Measurements from ENCODE around the gene MLNR. TPM values are rescaled to one million over a fixed set of nuclear protein-coding genes. Genes with fewer than 3 reads are reported as not detected.

MLNR gene
- total RNA-seq, 1 donor from 2014 or later = not detected

GRCh38 chr13:49219647-49220035, 497 bp upstream of the MLNR start:
- no peaks in the 10 kb centered on the region for H3K36me3 ChIP-seq
- H3K4me1 ChIP-seq = peaks cover 21% of the 10 kb centered on the region
- intact Hi-C loops (cut with micrococcal nuclease) = no loop called here
- H3K27ac ChIP-seq (replicated peaks) = no peak overlapping the region
- no peak for DNase-seq
- H3K27me3 ChIP-seq (ENCODE audit: low read depth) = peaks cover 72% of the 10 kb centered on the region
- H3K4me3 ChIP-seq = peak overlapping the region; percentile 66
- H3K9me3 ChIP-seq (replicated peaks) = no peaks in the 10 kb centered on the region
- TF ChIP-seq CTCF (IDR thresholded peaks at IDR 0.05; ENCODE audit: borderline replicate concordance) = no peak

GRCh38 chr13:49220856-49221589, 885 bp downstream of the MLNR start:
- intact Hi-C loops (cut with micrococcal nuclease) = no loop called here
- no peak for DNase-seq
- no peak for TF ChIP-seq CTCF (IDR thresholded peaks at IDR 0.05; ENCODE audit: borderline replicate concordance)
- Histone ChIP-seq H3K27ac (replicated peaks) (no peak overlapping the region), H3K4me3 (peak overlapping the region; percentile 66), H3K4me1 (peaks cover 29% of the 10 kb centered on the region), H3K27me3 (ENCODE audit: low read depth) (peaks cover 72% of the 10 kb centered on the region), H3K9me3 (replicated peaks) (no peaks in the 10 kb centered on the region), H3K36me3 (no peaks in the 10 kb centered on the region)

GRCh38 chr13:49221590-49221965, 1.4 kb downstream of the MLNR start:
- H3K4me3 ChIP-seq = peak overlapping the region; percentile 66
- no peak for TF ChIP-seq CTCF (IDR thresholded peaks at IDR 0.05; ENCODE audit: borderline replicate concordance)
- no peak for DNase-seq
- intact Hi-C loops (cut with micrococcal nuclease) = no loop called here
- no peaks in the 10 kb centered on the region for H3K36me3 ChIP-seq
- peaks cover 72% of the 10 kb centered on the region for H3K27me3 ChIP-seq (ENCODE audit: low read depth)
- H3K27ac ChIP-seq (replicated peaks) = no peak overlapping the region
- H3K4me1 ChIP-seq = peaks cover 29% of the 10 kb centered on the region
- no peaks in the 10 kb centered on the region for H3K9me3 ChIP-seq (replicated peaks)

GRCh38 chr13:49225223-49226042, 5.3 kb downstream of the MLNR start:
- Histone ChIP-seq H3K4me1 (peaks cover 18% of the 10 kb centered on the region), H3K27ac (replicated peaks) (no peak overlapping the region), H3K36me3 (no peaks in the 10 kb centered on the region), H3K9me3 (replicated peaks) (no peaks in the 10 kb centered on the region), H3K27me3 (ENCODE audit: low read depth) (peaks cover 41% of the 10 kb centered on the region), H3K4me3 (no peak overlapping the region)
- intact Hi-C loops (cut with micrococcal nuclease) = no loop called here
- TF ChIP-seq CTCF (IDR thresholded peaks at IDR 0.05; ENCODE audit: borderline replicate concordance) = no peak
- DNase-seq = no peak

GRCh38 chr13:49226613-49227012, 6.5 kb downstream of the MLNR start:
- Histone ChIP-seq H3K36me3 (no peaks in the 10 kb centered on the region), H3K27ac (replicated peaks) (no peak overlapping the region), H3K9me3 (replicated peaks) (no peaks in the 10 kb centered on the region), H3K27me3 (ENCODE audit: low read depth) (peaks cover 29% of the 10 kb centered on the region), H3K4me3 (no peak overlapping the region), H3K4me1 (peaks cover 8% of the 10 kb centered on the region)
- no peak for DNase-seq
- no peak for TF ChIP-seq CTCF (IDR thresholded peaks at IDR 0.05; ENCODE audit: borderline replicate concordance)
- intact Hi-C loops (cut with micrococcal nuclease) = no loop called here
